GM18505 (cell line): Measurements from ENCODE around the gene CSTB.

Experiments
- ATAC-seq: cut with Tn5 transposase; IDR thresholded peaks from one replicate; pipeline ENCODE4 v1.9.1; 2021; ENCODE audit not compliant: unreplicated experiment
- POLR2A ChIP-seq: IDR thresholded peaks from 4 replicates; pipeline ENCODE4 v1.6.1; 2011; ENCODE audit warnings: borderline replicate concordance; ENCODE audit not compliant: insufficient read depth, insufficient read length; ENCODE audit errors: extremely low read depth

The CSTB gene

DNA sequence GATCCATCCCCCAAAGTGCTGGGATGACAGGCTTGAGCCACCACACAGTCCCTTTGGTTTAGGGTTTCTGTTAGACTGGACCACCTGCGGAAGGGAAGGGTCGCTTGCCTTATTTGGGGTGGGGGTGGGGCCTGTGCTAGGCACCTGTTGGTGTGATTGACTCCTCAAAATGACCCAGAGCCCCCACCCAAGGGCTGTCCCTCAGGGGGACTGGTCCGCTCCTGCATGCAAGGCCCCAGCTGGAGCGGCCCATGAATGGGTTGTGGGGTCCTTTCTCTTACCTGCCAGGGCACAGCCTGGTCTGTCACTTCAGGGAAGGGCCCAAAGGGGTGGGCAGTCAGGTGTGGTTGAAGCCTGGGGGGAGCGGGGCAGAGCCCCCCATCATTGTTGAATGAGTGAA, 1.8 kb upstream of the CSTB start:
- no peak for TF ChIP-seq POLR2A

DNA sequence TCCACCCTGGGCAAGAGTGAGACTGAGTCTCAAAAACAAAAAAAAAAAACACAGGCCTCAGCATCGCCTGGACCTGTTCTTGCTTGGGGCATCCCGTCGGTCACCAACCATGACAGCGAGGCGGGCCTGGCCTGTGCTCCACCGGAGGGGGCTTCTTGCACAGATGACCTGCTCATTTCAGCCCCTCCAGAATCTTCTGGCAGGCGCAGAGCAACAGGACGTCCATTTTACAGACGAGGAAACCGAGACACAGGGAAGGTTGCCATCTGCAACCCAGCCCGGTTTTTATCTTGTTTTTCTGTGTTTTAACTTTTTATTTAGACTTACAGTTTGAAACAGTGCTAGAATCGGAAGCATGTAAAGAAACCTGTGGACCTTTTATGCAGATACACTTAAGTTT, 918 bp downstream of the CSTB start:
- ATAC-seq = no peak
- no peak for TF ChIP-seq POLR2A

More for the DNA sequence above, 1.8 kb upstream of the CSTB start:
- no peak for ATAC-seq

DNA sequence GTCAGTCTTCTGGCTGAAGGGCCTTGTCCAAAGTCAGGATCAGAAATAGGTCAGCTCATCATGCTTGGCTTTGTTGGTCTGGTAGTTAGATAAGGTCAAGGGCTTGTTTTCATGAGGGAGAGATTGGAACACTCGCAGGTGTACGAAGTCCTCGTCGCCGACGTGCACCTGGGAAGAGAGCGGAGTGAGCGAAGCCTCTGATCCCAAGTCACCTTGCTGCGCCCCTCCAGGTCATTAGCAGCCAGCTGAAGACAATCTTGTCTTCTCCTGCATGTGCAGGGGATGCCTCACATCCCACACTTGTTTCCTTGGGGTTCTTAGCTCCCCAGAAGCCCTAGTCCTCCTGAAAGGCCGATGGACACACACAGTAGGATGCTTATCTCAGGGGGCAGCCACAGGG, 1.9 kb downstream of the CSTB start:
- ATAC-seq = no peak
- TF ChIP-seq POLR2A = no peak

DNA sequence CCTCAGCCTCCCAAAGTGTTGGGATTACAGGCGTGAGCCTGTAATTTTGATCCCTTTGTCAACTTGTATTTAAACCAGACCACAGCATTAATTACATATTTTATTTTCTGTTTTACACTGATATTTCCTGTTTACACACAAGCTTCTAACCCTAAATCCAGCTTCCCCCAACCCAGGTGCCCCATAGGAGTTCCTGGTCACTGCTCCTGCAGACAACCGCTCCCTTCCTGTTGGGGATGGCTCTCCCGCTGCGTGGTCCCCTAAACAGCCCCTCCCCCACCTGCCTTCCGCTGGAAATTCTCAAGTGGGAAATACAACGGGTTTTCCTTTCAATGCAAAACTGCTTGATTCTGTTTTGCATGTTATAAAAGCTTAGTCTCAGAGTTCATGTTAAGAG, 3.7 kb downstream of the CSTB start:
- no peak for ATAC-seq
- no peak for TF ChIP-seq POLR2A

DNA sequence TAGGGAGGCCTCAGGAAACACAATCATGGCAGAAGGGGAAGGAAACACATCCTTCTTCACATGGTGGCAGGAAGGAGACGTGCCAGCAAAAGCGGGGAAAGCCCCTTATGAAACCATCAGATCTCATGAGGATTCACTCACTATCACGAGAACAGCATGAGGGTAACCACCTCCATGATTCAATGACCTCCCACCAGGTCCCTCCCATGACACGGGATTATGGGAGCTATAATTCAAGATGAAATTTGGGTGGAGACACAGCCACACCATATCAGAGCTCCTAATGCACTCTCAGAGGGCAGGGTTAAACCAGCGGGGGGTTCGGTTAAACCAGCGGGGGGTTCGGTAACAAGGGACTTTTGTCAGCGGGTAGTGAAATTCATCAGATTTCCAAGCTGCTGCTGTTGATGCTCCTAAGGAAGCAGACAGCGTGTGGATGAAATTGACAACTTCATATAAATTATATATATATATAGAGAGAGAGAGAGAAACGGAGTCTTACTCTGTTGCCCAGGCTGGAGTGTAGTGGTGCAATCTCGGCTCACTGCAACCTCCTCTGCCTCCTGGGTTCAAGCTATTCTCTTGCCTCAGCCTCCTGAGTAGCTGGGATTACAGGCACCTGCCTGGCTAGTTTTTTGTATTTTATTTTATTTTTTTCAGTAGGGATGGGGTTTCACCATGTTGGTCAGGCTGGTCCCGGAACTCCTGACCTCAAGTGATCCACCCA, 4.2 kb downstream of the CSTB start:
- no peak for TF ChIP-seq POLR2A
- no peak for ATAC-seq

DNA sequence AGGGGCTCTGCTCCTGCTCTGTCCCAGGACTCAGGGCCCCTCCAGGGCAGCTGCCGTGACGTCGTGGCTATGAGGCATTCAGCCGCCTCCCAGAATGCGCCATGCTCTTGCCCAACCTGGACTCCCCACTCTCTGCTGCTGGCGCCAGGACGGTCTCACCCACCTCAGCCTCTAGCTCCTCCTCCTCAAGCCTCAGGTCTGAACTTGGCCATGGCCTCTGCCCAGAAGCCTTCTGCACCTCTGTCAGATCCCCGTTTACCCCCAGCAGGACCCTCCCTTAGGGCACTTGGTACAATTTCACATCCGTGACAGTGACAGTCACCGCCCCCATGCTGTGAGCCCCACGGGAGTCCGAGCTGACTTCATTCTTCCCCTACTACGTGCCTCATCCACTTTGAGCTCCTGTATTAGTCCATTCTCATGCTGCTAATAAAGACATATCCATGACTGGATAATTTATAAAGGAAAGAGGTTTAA, 4.9 kb downstream of the CSTB start:
- ATAC-seq = no peak
- TF ChIP-seq POLR2A = no peak

DNA sequence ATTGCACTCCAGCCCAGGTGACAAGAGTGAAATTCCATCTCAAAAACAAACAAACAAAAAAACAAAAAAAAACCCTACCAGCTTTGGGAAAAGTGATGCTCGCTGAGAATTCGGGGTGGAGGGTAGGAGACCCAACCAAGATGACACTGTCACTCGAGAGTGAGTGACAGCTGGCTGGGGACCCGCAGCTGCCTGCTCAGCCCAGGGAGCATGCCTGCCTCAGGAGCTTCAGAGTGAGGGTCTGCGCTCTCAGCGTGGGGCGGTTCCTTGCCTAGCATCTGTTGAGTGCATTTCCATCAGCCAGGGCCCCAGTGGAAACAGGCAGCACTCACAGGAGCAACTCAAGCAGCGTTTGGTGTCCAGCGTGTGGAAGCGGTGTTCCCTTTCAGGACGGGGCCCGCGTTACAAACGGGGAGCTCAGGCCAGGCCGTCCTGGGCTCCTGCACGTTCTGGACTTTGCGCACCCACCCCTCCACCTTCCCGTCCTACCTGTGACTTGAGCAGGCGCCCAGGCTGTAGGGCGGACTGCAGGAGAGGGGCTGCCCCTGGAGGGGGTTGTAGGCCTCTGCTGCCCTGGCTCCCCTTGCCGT, 5.9 kb downstream of the CSTB start:
- ATAC-seq = no peak
- TF ChIP-seq POLR2A = no peak

DNA sequence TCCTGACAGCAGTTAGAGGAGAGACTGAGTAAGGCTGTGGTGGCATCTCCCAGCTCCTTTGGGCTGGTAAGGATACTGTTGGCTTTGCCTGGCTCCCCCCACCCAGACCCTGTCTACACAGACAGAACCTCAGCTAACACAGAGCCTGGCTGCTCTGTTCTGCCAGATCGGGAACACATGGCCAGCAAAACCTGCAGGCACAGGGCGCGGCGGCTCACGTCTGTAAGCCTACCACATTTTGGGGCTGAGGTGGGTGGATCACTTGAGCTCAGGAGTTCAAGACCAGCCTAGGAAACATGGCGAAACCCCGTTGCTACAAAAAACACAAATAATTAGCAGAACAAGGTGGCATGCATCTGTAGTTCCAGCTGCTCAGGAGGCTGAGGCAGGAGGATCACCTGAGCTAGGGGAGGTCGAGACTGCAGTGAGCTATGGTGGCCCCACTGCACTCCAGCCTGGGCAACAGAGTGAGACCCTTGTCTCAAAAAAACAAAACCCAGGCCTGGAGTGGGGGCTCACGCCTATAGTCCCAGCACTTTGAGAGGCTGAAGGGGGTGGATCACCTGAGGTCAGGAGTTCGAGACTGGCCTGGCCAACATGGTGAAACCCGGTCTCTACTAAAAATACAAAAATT, 6.7 kb downstream of the CSTB start:
- no peak for TF ChIP-seq POLR2A
- ATAC-seq = no peak

DNA sequence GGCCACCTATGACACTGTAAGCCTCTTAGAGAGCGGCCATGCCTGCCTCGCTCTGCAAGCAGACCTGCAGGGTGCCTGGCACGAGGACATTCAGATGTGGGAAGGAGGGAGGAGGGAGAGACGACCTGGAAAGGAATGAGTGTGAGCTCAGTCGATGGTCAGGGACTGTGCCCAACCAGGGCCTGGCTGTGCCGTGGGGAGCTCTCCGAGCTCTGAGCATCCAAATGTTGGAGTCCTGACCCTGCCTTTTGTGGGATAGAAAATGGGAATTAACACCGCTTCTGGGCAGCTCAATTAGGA, 7.3 kb downstream of the CSTB start:
- no peak for ATAC-seq
- no peak for TF ChIP-seq POLR2A

DNA sequence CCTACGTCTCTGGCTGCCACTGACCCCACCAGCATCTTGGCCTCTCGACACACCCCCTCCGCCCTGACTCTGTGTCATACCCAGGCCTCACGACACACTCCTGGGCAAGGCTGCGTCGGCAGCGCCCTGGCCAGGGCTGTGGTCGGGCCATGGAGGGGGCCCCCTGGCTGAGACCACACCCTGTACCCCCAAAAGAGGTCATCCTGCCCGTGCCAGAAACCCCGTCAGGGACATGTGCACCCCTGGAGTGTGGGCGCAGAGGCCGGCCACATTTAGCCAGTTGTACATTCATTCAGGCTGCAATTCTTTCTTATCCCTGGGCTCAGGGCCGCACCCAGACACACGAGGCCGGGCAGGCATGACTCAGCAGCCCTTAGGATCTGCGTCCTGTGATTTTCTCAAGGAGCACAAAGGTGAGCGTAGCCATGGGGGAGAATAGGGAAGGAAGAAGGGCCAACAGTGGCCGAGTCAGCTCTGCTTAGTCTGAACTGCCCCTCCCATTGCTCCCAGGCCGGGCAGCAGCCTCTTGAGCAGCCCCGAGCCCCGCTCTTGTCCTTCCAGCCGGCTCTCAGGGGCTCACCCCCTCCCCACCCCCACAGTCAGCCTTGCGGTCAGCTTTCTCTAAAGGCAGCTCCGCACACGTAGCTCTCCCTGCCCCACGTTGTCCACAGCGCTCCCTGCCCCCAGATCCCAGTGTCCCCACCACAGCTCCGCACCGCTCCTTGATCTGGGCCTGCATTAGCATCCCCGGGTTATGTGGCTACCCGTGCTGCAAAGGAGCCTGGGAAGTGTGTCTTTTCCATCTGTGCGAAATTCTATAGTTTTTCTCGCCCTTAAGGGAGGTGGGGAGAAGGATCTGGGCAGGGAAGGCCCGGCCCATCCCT, 7.9 kb downstream of the CSTB start:
- ATAC-seq = no peak
- no peak for TF ChIP-seq POLR2A

DNA sequence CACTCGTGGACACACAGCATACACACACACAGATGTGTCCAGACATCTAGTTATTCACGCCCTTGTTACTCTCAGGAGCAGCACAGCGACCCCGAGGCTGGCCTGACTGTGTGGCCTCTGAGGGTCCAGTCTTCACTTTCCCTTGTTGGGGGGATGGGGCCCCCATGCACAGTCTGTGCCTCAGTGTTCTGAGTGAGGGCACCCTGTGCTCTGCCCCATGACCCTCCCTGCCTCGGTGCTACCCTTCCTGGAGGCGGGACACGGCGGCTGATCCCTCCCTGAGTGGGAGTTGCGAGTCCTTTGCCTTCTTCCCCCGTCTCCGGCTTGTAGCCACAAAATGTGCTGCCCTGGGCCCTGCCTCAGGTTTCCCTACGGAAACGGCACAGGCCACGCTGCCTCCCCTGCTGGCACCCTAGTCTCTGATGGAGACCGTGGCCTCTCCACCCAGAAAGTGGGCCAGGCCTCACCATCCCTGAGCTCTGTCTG, 8.6 kb downstream of the CSTB start:
- no peak for TF ChIP-seq POLR2A
- no peak for ATAC-seq

DNA sequence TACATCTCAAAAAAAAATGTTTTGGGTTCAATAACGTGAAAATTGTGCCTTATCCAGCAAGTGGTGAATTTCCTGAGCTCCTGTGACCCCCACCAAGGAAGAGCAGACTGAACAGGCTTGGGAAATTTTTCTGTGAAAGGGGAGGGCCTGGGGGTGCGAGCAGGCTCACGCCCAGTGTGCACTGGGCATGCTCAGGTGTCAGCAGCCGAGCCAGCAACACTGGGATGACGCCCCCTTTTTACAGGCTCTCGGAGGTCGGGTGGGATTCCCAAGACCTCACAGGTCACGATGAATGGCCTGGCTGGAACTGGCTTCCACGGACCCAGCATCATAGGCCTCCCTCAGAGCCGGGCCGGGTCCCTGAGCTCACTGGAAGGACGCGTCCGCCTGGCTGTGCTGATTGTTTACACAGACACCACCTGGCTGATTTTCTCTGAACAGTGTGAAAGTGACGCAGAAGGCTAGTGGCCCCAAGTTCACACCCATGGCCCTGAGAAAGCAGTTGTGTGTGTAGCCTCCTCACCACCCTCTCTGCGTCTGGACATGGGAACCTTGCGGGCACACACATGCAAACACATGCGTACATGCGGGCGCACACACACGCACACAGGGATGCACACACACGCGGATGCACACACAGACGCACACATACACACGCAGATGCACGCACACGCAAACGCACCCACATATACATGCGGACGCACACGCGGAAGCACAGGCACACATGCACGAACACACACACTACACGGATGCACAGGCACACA, 9.2 kb downstream of the CSTB start:
- no peak for TF ChIP-seq POLR2A

More for the DNA sequence above, 9.2 kb downstream of the CSTB start:
- ATAC-seq = no peak
